GM21526 (cell line): Measurements from ENCODE around the gene OR5C1.
A peak's percentile ranks its signal among the peaks of the same experiment; 100 is the strongest.
"Not testable (repeated sequence)": the region's sequence is repeated elsewhere in the genome, so short reads cannot be mapped to it uniquely, and the experiment has no call there.

Experiments used
- ATAC-seq: cut with Tn5 transposase; IDR thresholded peaks from one replicate; pipeline ENCODE4 v1.9.1; 2021; ENCODE audit warnings: moderate library complexity; ENCODE audit not compliant: unreplicated experiment, low FRiP score

Gene OR5C1

DNA sequence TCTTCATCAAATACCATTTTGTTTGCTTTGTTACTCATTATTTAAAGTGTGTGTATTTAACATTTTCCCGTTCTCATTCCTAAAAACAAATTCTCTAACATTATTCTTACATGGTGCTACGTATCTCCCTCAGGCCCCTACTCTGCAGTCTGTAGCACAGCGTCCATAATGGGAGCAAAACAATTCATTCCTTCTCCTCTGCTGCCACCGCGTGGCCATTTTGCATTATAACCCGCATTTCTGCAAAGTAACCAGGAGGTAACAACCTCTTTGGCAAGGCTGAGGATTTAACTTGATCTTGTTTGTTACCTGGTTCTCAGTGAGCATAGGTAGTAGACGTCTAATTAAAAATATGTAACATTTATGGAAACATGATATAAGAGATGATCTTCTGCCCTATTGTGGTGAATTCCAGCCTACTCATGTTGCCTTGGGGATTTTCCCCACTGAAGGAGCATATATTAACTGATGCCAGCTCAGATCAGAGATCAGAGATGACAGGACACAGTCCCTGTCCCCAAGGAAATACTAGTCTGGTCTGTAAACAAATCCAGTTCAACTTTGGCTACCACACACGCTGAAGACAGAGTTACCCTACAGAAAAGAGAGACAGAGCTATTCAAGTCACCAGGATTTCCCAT is 21.7 kb downstream of the OR5C1 start:
- ATAC-seq, result peak; percentile 78

DNA sequence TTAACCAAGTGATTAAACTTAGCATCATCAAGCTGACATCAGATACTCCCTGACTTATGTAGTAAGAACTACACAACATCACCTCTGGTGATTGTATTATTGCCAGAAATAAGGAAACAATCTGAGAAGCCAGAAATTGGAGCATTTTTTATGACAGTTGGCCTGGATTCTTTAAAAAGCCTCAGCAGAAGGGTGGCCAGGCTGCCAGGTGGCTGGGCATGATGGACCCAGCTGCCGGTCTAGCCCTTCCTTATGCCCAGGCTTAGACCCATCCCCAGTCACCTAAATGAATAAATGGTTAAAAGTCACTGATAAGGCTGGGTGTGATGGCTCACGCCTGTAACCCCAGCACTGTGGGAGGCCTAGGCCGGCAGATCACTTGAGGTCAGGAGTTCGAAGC is 24.0 kb downstream of the OR5C1 start:
- ATAC-seq, result no peak

DNA sequence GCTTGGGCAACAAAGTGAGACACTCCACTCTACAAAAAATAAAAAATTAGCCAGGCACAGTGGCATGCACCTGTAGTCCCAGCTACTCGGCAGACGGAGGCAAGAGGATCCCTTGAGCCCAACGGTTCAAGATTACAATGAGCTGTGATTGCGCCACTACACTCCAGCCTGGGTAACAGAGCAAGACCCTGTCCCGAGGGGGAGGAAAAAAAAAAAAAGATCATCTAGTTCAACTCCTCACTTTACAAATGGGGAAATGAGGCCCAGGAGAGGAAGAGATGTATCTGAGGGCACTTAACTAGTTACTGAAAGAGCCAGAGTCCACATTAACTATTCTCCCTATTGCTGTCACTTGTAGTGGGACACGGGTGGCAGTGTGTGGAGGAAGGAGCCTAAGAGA is 25.8 kb downstream of the OR5C1 start:
- ATAC-seq, result no peak

DNA sequence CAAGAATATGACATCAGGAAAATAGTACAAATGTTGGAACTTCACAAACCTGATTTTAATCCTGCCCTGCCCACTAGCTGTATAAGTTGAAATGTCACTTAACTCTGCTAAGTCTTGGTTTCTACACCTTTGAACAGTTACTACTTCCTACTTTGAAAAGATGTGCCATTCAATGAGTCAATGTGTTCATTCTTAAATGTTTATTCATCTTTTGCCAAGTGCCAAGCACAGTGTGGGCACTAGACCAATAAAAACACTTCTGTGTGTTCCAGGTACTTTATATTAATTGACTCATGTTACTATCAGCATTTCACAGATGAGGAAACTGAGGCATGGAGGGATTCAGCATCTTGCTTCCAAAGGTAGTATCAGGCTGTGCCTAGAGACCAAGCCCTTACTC is 26.8 kb downstream of the OR5C1 start:
- no peak for ATAC-seq

DNA sequence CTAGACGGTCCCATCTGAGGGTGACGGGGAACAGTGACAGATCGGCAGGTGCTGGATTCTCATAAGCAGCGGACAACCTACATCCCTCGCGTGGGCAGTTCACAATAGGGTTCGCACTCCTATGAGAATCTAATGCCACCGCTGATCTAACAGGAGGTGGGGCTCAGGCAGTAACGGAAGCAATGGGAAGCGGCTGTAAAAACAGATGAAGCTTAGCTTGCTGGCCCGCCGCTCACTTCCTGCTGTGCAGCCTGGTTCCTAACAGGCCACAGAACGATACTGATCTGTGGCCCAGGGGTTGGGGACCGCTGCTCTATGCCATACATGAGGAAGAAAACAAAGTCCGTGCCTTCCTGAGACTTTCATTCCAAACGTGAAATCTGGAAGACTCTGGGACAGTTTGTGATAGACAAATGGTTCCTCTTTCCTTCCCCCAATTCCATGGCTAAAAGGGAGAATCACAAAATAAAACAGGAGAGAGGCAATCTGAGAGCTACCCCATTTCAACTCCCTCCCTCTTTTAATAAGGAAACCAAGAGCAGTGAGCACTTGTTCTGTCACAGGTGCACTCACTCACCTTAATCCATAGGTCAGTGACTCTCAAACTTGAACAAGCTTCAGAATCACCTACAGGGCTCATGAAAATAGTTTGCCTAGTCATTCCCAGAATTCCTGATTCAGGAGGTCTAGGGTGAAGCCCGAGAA is 27.6 kb downstream of the OR5C1 start:
- no peak for ATAC-seq

DNA sequence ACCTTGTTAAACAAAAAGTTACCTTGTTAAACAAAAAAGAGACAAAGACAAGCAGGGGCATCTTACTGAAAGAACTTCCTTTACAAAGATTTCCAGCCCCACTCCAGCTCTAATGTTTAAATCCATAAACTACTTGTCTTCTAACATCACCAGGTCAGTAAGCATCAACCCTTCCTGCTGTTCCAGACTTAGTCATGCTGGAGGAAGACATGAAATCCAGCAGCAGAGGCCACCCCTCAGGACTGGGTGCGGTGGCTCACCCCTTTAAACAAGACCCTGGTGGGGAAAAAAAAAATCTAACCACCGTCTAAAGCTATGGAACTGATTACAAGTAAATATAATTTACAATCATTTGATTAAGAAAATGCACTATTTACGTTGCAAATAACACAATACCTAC is 30.6 kb downstream of the OR5C1 start:
- no peak for ATAC-seq

DNA sequence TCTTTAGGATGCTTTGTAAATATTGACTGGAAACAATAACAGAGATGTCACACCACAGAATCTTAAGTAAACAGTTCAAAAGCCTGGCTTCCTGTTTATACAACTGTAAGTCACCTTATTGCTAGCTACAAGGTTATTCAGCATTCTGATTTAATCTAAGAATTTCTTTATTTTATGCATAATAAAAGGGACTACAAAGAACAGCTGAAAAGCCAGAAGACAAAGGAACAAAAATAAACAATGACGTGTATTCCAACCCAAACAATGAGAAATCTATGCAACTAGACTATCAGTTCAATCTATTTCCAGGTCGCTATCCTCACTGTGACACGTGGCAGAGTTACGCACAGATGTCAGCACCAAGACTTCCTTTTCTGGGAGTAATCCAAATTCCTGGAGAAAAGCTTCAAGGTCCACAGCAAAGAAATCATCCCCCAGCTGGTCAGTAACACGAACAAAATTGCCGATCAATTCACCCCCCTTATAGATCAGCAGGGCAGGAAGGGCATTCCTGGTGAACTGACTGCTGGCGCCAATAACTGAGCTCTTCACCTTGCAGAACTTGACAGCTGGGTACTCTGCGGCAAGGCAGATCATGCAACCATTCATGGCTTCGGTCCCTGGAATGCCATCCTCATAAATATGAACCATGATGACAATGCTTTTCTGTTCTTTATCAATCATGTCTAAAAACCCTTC is 31.2 kb downstream of the OR5C1 start:
- ATAC-seq, result no peak

DNA sequence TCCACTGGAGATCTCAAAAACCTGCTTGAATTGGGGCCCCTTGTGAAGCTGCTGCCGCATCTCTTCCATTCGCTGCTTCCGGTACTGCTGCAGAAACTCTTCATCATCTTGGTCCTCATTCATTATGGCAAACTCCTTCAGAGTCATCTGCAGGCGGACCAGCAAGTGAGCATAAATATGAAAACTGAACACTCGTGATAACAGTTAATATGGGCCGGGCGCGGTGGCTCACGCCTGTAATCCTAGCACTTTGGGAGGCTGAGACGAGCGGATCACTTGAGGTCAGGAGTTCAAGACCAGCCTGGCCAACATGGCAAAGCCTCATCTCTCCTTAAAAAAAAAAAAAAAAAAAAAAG is 31.7 kb downstream of the OR5C1 start:
- ATAC-seq, result no peak

DNA sequence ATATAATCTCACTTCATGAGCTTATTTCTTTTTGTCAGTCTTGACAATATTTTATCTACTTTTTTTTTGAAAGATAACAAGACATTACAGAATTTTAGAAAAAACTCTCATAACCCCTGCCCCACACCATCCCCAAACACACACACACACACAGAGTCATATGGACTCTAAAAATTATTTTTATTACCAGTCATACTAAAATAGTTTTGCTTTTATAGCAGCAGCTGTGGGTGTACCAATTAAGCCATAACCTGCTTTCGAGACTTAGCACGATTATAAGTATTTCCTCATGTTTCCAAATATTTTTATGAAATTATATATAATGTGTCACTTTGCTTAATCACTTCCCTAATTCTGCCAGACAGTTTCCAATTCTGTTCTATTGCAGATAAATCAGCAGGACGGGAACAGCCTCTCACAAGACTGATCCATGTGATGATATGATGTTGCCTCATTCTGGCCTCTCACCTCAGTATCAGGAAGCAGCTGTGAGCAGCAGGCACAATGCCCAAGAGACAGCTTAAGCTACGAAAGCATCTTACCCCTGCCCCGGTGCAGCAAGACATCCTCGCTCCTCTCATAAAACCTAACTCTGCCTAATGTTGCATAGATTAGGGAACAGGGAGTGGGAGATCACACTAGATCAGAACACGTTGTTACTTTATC is 32.7 kb downstream of the OR5C1 start:
- no peak for ATAC-seq

DNA sequence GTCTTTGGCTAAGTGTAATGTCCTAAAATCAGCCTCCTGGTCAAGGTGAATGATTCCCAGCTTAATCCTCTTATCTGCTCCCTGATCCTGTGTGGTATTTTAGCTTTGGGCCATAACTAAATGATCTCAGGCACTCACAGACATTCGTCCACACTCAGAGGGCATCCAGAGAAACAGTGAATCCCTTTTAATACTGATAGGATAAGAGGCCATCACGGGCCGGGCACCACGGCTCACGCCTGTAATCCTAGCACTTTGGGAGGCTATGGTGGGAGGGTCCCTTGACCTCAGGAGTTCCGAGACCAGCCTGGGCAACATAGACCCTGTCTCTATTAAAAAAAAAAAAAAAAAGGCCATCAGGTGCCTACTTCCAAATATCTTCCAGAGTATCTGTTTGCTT is 33.3 kb downstream of the OR5C1 start:
- ATAC-seq, result no peak

DNA sequence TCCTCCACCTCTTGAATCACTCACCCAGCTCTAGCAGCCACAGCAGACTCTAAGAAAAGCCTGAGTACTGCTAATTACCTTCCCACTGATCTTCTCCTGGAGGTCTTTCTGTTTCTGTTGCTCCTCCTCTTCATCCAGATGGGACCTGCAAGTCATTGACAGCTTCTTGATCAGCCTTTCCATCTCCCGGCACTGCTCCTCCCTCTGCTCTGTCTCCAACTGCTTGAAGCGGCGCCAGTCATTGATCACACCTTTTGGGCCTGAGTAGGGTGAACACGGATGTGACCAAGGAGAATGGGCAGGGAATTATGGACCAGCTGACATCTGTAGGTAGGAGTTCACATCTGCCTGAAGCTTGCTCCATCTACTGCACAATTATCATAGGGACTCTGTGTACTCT is 34.2 kb downstream of the OR5C1 start:
- no peak for ATAC-seq

DNA sequence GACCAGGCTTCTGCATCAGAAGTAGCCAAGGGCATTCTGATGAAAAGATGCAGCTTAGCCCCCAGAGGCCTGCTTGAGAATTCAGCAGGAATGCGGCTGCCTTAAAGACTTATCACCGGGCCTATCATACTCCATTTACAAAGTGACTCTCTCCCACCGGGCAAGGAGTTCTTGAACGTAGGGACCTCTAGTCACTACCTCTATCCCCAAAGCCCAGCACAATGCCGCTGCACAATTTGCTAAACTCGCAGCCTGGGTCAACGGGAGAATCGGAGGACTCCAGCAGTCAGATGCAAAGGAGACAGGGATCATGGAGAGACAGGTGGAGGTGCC is 39.0 kb downstream of the OR5C1 start:
- ATAC-seq, result peak; percentile 11

DNA sequence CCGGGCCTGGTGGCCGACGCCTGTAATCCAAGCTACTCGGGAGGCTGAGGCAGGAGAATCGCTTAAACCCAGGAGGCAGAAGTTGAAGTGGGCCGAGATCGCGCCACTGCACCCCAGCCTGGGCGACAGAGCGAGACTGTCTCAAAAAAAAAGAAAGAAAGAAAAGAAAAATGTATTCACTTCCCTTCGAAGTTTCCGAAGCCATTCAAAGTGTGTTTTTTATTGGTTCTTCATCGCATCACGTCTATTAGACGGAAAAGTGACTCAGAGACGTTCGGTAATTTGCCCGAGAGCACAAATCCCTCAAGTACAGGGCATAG is 40.2 kb downstream of the OR5C1 start:
- ATAC-seq, result not testable (repeated sequence)

DNA sequence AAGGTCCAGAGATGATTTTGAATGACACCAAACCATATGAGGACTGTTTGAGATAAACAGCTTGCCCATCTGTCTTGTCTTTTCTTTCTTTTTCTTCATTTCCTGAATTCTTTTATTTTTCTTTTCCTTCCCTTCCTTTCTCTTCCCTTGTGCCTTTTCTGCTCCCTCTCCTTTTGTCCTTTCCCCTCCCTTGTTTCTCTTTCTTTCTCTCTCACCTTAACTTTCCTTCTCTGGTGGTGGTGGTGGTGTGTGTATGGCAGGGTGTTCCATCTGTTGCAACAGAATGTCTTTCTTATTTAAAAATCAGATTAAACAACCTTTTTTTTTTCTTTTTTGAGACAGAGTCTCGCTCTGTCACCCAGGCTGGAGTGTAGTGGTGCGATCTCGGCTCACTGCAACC is 43.5 kb downstream of the OR5C1 start:
- ATAC-seq, result no peak

DNA sequence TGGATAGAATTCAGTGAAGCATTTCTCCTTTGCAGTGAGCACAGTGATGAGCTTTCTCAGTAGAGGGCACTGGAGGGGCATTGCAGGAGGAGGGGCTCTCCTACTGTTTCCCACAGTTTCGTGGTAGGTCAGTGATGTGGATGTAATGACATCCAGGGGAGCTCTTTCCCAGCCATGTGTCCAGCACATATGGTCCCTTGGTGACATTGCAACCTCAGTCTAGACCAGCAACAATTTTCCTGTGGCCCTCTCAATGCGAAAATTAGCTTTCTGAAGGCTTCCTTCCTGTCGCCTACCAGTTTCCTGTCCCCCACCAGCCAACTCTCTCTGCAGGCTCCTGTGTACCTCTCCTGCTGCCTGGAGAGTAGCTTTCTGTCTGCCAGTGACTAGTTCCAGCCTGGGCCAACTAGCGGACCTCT is 46.6 kb downstream of the OR5C1 start:
- ATAC-seq, result no peak

DNA sequence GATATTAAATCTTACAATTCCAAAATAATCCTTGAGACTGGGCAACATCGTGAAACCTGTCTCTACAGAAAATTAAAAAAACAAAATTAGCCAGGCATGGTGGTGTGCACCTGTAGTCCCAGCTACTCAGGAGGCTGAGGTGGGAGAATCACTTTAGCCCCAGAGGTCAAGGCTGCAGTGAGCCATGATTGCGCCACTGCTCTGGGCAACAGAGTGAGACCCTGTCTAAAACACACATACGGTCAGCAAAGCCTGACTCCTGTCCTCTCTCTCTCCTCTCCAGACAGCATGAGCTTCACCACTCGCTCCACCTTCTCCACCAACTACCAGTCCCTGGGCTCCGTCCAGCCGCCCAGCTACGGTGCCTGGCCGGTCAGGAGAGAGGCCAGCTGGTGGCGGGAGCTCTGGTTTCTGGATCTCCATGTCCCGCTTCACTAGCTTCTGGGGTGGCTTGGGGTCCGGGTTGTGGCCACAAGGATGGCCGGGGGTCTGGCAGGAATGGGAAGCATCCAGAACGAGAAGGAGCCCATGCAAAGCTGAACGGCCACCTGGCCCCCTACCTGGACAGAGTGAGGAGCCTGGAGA is 48.6 kb downstream of the OR5C1 start:
- no peak for ATAC-seq

DNA sequence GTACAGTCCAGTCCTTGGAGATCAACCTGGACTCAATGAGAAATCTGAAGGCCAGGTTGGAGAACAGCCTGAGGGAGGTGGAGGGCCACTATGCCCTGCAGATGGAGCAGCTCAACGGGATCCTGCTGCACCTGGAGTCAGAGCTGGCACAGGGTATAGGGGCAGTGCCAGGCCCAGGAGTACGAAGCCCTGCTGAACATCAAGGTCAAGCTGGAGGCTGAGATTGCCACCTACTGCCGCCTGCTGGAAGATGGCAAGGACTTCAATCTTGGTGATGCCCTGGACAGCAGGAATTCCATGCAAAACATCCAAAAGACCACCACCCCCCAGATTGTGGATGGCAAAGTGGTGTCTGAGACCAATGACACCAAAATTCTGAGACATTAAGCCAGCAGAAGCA is 49.7 kb downstream of the OR5C1 start:
- ATAC-seq, result not testable (repeated sequence)
